GM12878 (cell line): Measurements from ENCODE around the gene CCNY. TPM values are rescaled to one million over a fixed set of nuclear protein-coding genes. Genes with fewer than 3 reads are reported as not detected.

ENCODE experiments used
- ATAC-seq: fragments of 200-7000 bp; cut with Tn5 transposase; 3 replicates; pipeline ENCODE4 v1.9.1; 2020; ENCODE audit warnings: mild to moderate bottlenecking, moderate library complexity
- BruUV-seq: library from RNA; stranded (reverse); fragments of 400-500 nt; replicated peaks from 2 replicates; lab custom pipeline; 2021; lab: Mats Ljungman, UMichigan
- CTCF ChIA-PET: fragments of 300-600 bp; sonication (Branson Sonifier 250); formaldehyde crosslinking; extraction: SDS; loops from one replicate; lab custom pipeline; 2021; ENCODE audit warnings: inconsistent platforms; lab: Yijun Ruan, JAX
- POLR2A ChIA-PET: fragments of 350-600 bp; formaldehyde crosslinking; extraction: SDS; loops from one replicate; lab custom pipeline; 2021; ENCODE audit warnings: inconsistent platforms; lab: Charles Lee
- RAD21 ChIA-PET: fragments of 300-600 bp; sonication (Branson Sonifier 250); formaldehyde crosslinking; loops from one replicate; lab custom pipeline; 2023; ENCODE audit warnings: antibody characterized with exemption; ENCODE audit not compliant: unreplicated experiment; lab: Charles Lee
- SMC1A ChIA-PET: fragments of 300-600 bp; sonication (Branson Sonifier 250); formaldehyde crosslinking; loops from one replicate; lab custom pipeline; 2023; ENCODE audit not compliant: unreplicated experiment, uncharacterized antibody; lab: Charles Lee
- DNase-seq: peaks from one replicate; pipeline ENCODE4 v3.0.0-alpha.2; 2011; ENCODE audit warnings: low read depth, low spot score
- FAIRE-seq: peaks from 3 replicates; lab custom pipeline; 2011; peaks lifted over from hg19 to GRCh38; lab: Jason Lieb, UNC
- H2AFZ ChIP-seq: 2 replicates; pipeline ENCODE4 v1.6.0; 2011; ENCODE audit warnings: low read depth, low read length, control low read depth; ENCODE audit not compliant: control insufficient read depth
- H3K27ac ChIP-seq: 2 replicates; pipeline ENCODE4 v1.5.1; 2011; ENCODE audit warnings: control low read depth; ENCODE audit not compliant: control insufficient read depth, insufficient read depth
- H3K27me3 ChIP-seq, 2 experiments: replicated peaks in 1 of 2; 2 replicates each; pipeline versions ENCODE4 v1.6.0 to v1.6.1; 2011; ENCODE audit warnings: low read length in 1 of 2; ENCODE audit not compliant: control insufficient read depth in 2 of 2, insufficient read depth in 2 of 2
- H3K36me3 ChIP-seq, 2 experiments: 2 replicates each; pipeline ENCODE4 v1.5.1; 2011; ENCODE audit warnings: low read length in 1 of 2; ENCODE audit not compliant: control insufficient read depth in 2 of 2, insufficient read depth in 2 of 2
- H3K4me1 ChIP-seq: 2 replicates; pipeline ENCODE4 v1.6.1; 2011; ENCODE audit warnings: mild to moderate bottlenecking, low read length, moderate library complexity, mixed read lengths; ENCODE audit not compliant: control insufficient read depth, insufficient read depth
- H3K4me2 ChIP-seq: 2 replicates; pipeline ENCODE4 v1.6.0; 2011; ENCODE audit warnings: control low read depth; ENCODE audit not compliant: control insufficient read depth, insufficient read depth
- H3K4me3 ChIP-seq: fragments of 200-600 bp; sonication (generic); 2 replicates; pipeline ENCODE4 v1.5.1; 2016
- H3K79me2 ChIP-seq: 2 replicates; pipeline ENCODE4 v1.6.0; 2011; ENCODE audit warnings: low read length; ENCODE audit not compliant: control insufficient read depth, insufficient read depth
- H3K9ac ChIP-seq: 2 replicates; pipeline ENCODE4 v1.8.0; 2011; ENCODE audit warnings: low read length, control low read depth, mixed read lengths; ENCODE audit not compliant: control insufficient read depth, insufficient read depth
- H3K9me3 ChIP-seq: replicated peaks from 3 replicates; pipeline ENCODE4 v1.5.1; 2011; ENCODE audit warnings: mild to moderate bottlenecking, low read length; ENCODE audit not compliant: control insufficient read depth, insufficient read depth
- H4K20me1 ChIP-seq: 2 replicates; pipeline ENCODE4 v1.6.0; 2011; ENCODE audit not compliant: control insufficient read depth, insufficient read depth
- ESRRA ChIP-seq: IDR thresholded peaks from 2 replicates; pipeline ENCODE4 v1.6.1; 2012; ENCODE audit warnings: mild to moderate bottlenecking, low read length, improper control_type of control experiment
- FOXK2 ChIP-seq: fragments of 450-650 bp; IDR thresholded peaks from 2 replicates; pipeline ENCODE4 v1.6.1; 2017; ENCODE audit warnings: mild to moderate bottlenecking, moderate library complexity
- HCFC1 ChIP-seq: fragments of 150-350 bp; IDR thresholded peaks from 2 replicates; pipeline ENCODE4 v1.6.1; 2014; ENCODE audit warnings: low read length
- IKZF1 ChIP-seq: fragments of 450-650 bp; conservative IDR thresholded peaks from 2 replicates; pipeline ENCODE4 v1.6.1; 2017; ENCODE audit warnings: antibody characterized with exemption, mild to moderate bottlenecking
- IRF4 ChIP-seq: IDR thresholded peaks from 2 replicates; pipeline ENCODE4 v1.6.1; 2011; ENCODE audit warnings: low read depth, low read length
- NFXL1 ChIP-seq: fragments of 450-650 bp; IDR thresholded peaks from 2 replicates; pipeline ENCODE4 v1.6.1; 2017; ENCODE audit warnings: antibody characterized with exemption, mild to moderate bottlenecking, borderline replicate concordance
- NR2C2 ChIP-seq: IDR thresholded peaks from 2 replicates; pipeline ENCODE4 v1.6.1; 2011; ENCODE audit warnings: borderline replicate concordance, low read depth; ENCODE audit not compliant: control insufficient read depth, insufficient read length
- PKNOX1 ChIP-seq: fragments of 450-650 bp; IDR thresholded peaks from 2 replicates; pipeline ENCODE4 v1.6.1; 2016; ENCODE audit warnings: mild to moderate bottlenecking
- RCOR1 ChIP-seq: conservative IDR thresholded peaks from 2 replicates; pipeline ENCODE4 v1.6.1; 2012; ENCODE audit warnings: low read depth, low read length, improper control_type of control experiment
- SMAD5 ChIP-seq: IDR thresholded peaks from 2 replicates; pipeline ENCODE4 v1.6.1; 2016; ENCODE audit warnings: antibody characterized with exemption, low read depth
- SMARCA5 ChIP-seq: fragments of 450-650 bp; IDR thresholded peaks from 2 replicates; pipeline ENCODE4 v1.6.1; 2017; ENCODE audit warnings: mild to moderate bottlenecking
- SRF ChIP-seq, 2 experiments: IDR thresholded peaks; 2 replicates each; pipeline ENCODE4 v1.6.1; 2011; ENCODE audit warnings: low read depth in 2 of 2, low read length in 2 of 2, mild to moderate bottlenecking in 1 of 2, moderate library complexity in 1 of 2
- TBL1XR1 ChIP-seq: IDR thresholded peaks from 2 replicates; pipeline ENCODE4 v1.6.1; 2012; ENCODE audit warnings: low read depth, low read length, improper control_type of control experiment
- YBX1 ChIP-seq: fragments of 450-650 bp; IDR thresholded peaks from 2 replicates; pipeline ENCODE4 v1.6.1; 2016; ENCODE audit warnings: antibody characterized with exemption
- YY1 ChIP-seq: IDR thresholded peaks from 2 replicates; pipeline ENCODE4 v1.6.1; 2011; ENCODE audit warnings: low read depth, mild to moderate bottlenecking, low read length
- ZSCAN29 ChIP-seq: fragments of 450-650 bp; IDR thresholded peaks from 2 replicates; pipeline ENCODE4 v1.6.1; 2017; ENCODE audit warnings: mild to moderate bottlenecking, moderate library complexity
- WGBS: methylation state at CpG from one replicate; pipeline ENCODE4 v1.1.6; 2016; ENCODE audit warnings: low lambda C conversion rate; ENCODE audit not compliant: insufficient replicate concordance, insufficient coverage; ENCODE audit errors: missing lambda C conversion rate; 5-methylcytosine and 5-hydroxymethylcytosine counted together
- in situ Hi-C: fragments of 300-500 bp; cut with MboI; formaldehyde crosslinking; loops from 9 replicates; pipeline ENCODE4 v1.14.3; 2018; ENCODE audit warnings: mixed read lengths
- intact Hi-C: fragments of 100-400 bp; cut with micrococcal nuclease; formaldehyde crosslinking; loops from one replicate; pipeline ENCODE4 v1.14.2; 2022; ENCODE audit not compliant: unreplicated experiment
- polyA plus RNA-seq, 11 experiments: library from polyadenylated mRNA; depleted of rRNA in 4 of 11; unstranded in 6 of 11; stranded (reverse) in 5 of 11; fragments of >200 nt; fragmentation: Nextera tagmentation in 4 of 11; fragmentation: Illumina TruSeq in 1 of 11; extraction: Ambion mirVana in 4 of 11; extraction: Trizol in 1 of 11; gene quantifications; 1 replicate in 1 of 11; 2 replicates in 10 of 11; pipeline versions ENCODE4 v1.2.1 to v1.2.3, GENCODE V29; 2011 to 2016; ENCODE audit warnings: inconsistent platforms in 2 of 11, missing spikeins in 2 of 11, low read depth in 1 of 11
- total RNA-seq, 4 experiments: library from RNA; depleted of rRNA in 3 of 4; stranded (reverse); fragments of >200 nt in 3 of 4; fragmentation: Illumina TruSeq in 1 of 4; extraction: Trizol in 1 of 4; gene quantifications; 2 replicates each; pipeline versions ENCODE4 v1.2.1 to v1.2.3, GENCODE V29; 2013 to 2021

CCNY gene
- total and polyA plus RNA-seq, 10 of the 15 experiments (the other 5 are each of a cell fraction or from before 2014, with no cell fraction given): 3.6 to 50.0 (median 26.1) TPM

GRCh38 chr10:35425595-35425994 lies 89.3 kb downstream of the CCNY start (continued):
- TF ChIP-seq IKZF1: no peak

- RAD21 ChIA-PET: no interaction called here
- ATAC-seq (no peak), DNase-seq (no peak), FAIRE-seq (no peak)
- in situ Hi-C loops (no loop called here), intact Hi-C loops (no loop called here)
- H3K79me2 ChIP-seq: no peaks in the 10 kb centered on the region; the same call in none of the 2 replicates
- no peak overlapping the region for H3K4me2 ChIP-seq
- SMC1A ChIA-PET: no interaction called here
- H3K36me3 ChIP-seq: no peaks in the 10 kb centered on the region; a peak in 1 of 4 replicates
- H4K20me1 ChIP-seq: no peaks in the 10 kb centered on the region
- CTCF ChIA-PET: interaction anchor here (2.1 kb wide), 1 partner anchor 9 kb away, joined by 6 read pairs; no protein-coding TSS in a partner anchor
- H2AFZ ChIP-seq: no peak overlapping the region
- H3K4me1 ChIP-seq: no peaks in the 10 kb centered on the region
- no peak overlapping the region for H3K27ac ChIP-seq
- no peaks in the 10 kb centered on the region for H3K9me3 ChIP-seq
- TF ChIP-seq RCOR1 (no peak), IRF4 (no peak), SMAD5 (no peak)
- H3K4me3 ChIP-seq: no peak overlapping the region
- POLR2A ChIA-PET: no interaction called here
- no peak overlapping the region for H3K9ac ChIP-seq
- BruUV-seq: no TSS peak
- no peaks in the 10 kb centered on the region for H3K27me3 ChIP-seq
These were observed 90.3 kb downstream of the CCNY start for GRCh38 chr10:35426657-35427056.

- ATAC-seq (no peak), FAIRE-seq (no peak), DNase-seq (no peak)
- CTCF ChIA-PET: interaction anchor here (2.1 kb wide), 1 partner anchor 10 kb away, joined by 6 read pairs; no protein-coding TSS in a partner anchor
- no peak overlapping the region for H3K27ac ChIP-seq
- no peaks in the 10 kb centered on the region for H3K27me3 ChIP-seq
- no peaks in the 10 kb centered on the region; the same call in none of the 2 replicates for H3K79me2 ChIP-seq
- in situ Hi-C loops (no loop called here), intact Hi-C loops (no loop called here)
- RAD21 ChIA-PET: no interaction called here
- H3K9ac ChIP-seq: no peak overlapping the region
- H3K9me3 ChIP-seq: no peaks in the 10 kb centered on the region
- no peak overlapping the region for H3K4me2 ChIP-seq
- POLR2A ChIA-PET: no interaction called here
- H3K36me3 ChIP-seq: no peaks in the 10 kb centered on the region; a peak in 1 of 4 replicates
- H3K4me1 ChIP-seq: no peaks in the 10 kb centered on the region
- no peaks in the 10 kb centered on the region for H4K20me1 ChIP-seq
- no peak overlapping the region for H3K4me3 ChIP-seq
- H2AFZ ChIP-seq: no peak overlapping the region
- SMC1A ChIA-PET: no interaction called here
- no TSS peak for BruUV-seq
- 88% methylated on average over 1 of the region's 1 CpG for WGBS
- TF ChIP-seq SRF (IDR thresholded peaks at IDR 0.05; ENCODE audit: low read depth in 2 of 2, low read length in 2 of 2) (no peak), NFXL1 (no peak), ESRRA (no peak), PKNOX1 (no peak), HCFC1 (no peak), ZSCAN29 (no peak), TBL1XR1 (no peak), YY1 (no peak), NR2C2 (no peak), FOXK2 (no peak), YBX1 (no peak), SMARCA5 (no peak)
These were observed 91.2 kb downstream of the CCNY start for GRCh38 chr10:35427543-35427942.
